ENCODE results near the gene MPPE1. TPM values are rescaled to one million over a fixed set of nuclear protein-coding genes. Genes with fewer than 3 reads are reported as not detected.

MPPE1 gene
- polyA plus RNA-seq, 3 donors = 53.4 to 96.8 (median 92.3) TPM

- Histone ChIP-seq H3K27ac (ENCODE audit: low read depth in 1 of 2, low read length in 2 of 2) (peak overlapping the region in 1 of 2 donors; percentile 48), H3K79me2 (ENCODE audit: insufficient read depth, low read length) (peaks cover 21% of the 10 kb centered on the region), H3K36me3 (replicated peaks in 1 of 2; ENCODE audit: control insufficient read depth in 1 of 2, insufficient read depth in 2 of 2, low read length in 2 of 2) (peaks cover 34 to 85% of the 10 kb centered on the region in 2 donors), H4K20me1 (ENCODE audit: insufficient read depth, low read length) (no peaks in the 10 kb centered on the region), H2AFZ (ENCODE audit: insufficient read depth, low read depth, low read length, poor library complexity, severe bottlenecking) (no peak overlapping the region), H3K9me3 (replicated peaks in 1 of 2; ENCODE audit: control insufficient read depth in 1 of 2, insufficient read depth in 1 of 2, low read length in 2 of 2) (no peaks in the 10 kb centered on the region), H3K4me1 (ENCODE audit: control insufficient read depth in 1 of 2, insufficient read depth in 2 of 2, low read length in 2 of 2) (peaks cover 3 to 11% of the 10 kb centered on the region in 2 donors), H3K4me2 (replicated peaks; ENCODE audit: extremely low read depth, low read length, poor library complexity, severe bottlenecking) (no peak overlapping the region), H3K4me3 (replicated peaks in 1 of 3; ENCODE audit: low read depth in 2 of 3, low read length in 3 of 3) (no peak overlapping the region), H3K27me3 (ENCODE audit: control insufficient read depth in 2 of 2, insufficient read depth in 2 of 2, low read length in 2 of 2) (no peaks in the 10 kb centered on the region), H3K9ac (ENCODE audit: insufficient read depth, low read length, poor library complexity, severe bottlenecking) (no peak overlapping the region)
- H3K4me3 Mint-ChIP-seq = no peak overlapping the region
- DNase-seq = no peak
- TF ChIP-seq CTCF (IDR thresholded peaks at IDR 0.05) = no peak
- 86% methylated on average over 2 of the region's 5 CpGs for WGBS (ENCODE audit: insufficient coverage)
- intact Hi-C loops (cut with micrococcal nuclease) = loop anchor here in 1 of 2 donors (10.0 kb wide), 1 partner anchor 47 kb away; the partner anchor contains the start of gene CHMP1B
- H3K27ac Mint-ChIP-seq = peak overlapping the region in 3 of 7 donors; percentile 4 to 67 (median 41)
- H3K36me3 Mint-ChIP-seq = peaks cover 57 to 83% of the 10 kb centered on the region in 2 donors
- no peaks in the 10 kb centered on the region for H3K9me3 Mint-ChIP-seq
- peaks cover 21% of the 10 kb centered on the region for H3K4me1 Mint-ChIP-seq
- no peaks in the 10 kb centered on the region for H3K27me3 Mint-ChIP-seq (ENCODE audit: low read depth in 3 of 3)
These were observed 6.2 kb downstream of the MPPE1 start for GRCh38 chr18:11901826-11902438.

GRCh38 chr18:11899063-11899462, 9.1 kb downstream of the MPPE1 start:
- Mint-ChIP-seq H3K27me3 (ENCODE audit: low read depth in 3 of 3) (no peaks in the 10 kb centered on the region), H3K9me3 (no peaks in the 10 kb centered on the region), H3K27ac (peak overlapping the region in 2 of 7 donors; percentile 37 to 52), H3K36me3 (peaks cover 59 to 82% of the 10 kb centered on the region in 2 donors), H3K4me3 (no peak overlapping the region), H3K4me1 (peaks cover 22% of the 10 kb centered on the region)
- no peak for DNase-seq
- Histone ChIP-seq H3K27me3 (ENCODE audit: control insufficient read depth in 2 of 2, insufficient read depth in 2 of 2, low read length in 2 of 2) (no peaks in the 10 kb centered on the region), H3K9ac (ENCODE audit: insufficient read depth, low read length, poor library complexity, severe bottlenecking) (no peak overlapping the region), H3K36me3 (replicated peaks in 1 of 2; ENCODE audit: control insufficient read depth in 1 of 2, insufficient read depth in 2 of 2, low read length in 2 of 2) (peaks cover 27 to 84% of the 10 kb centered on the region in 2 donors), H3K4me3 (replicated peaks in 1 of 3; ENCODE audit: low read depth in 2 of 3, low read length in 3 of 3) (no peak overlapping the region), H3K4me2 (replicated peaks; ENCODE audit: extremely low read depth, low read length, poor library complexity, severe bottlenecking) (no peak overlapping the region), H3K9me3 (replicated peaks in 1 of 2; ENCODE audit: control insufficient read depth in 1 of 2, insufficient read depth in 1 of 2, low read length in 2 of 2) (no peaks in the 10 kb centered on the region), H2AFZ (ENCODE audit: insufficient read depth, low read depth, low read length, poor library complexity, severe bottlenecking) (no peak overlapping the region), H3K79me2 (ENCODE audit: insufficient read depth, low read length) (peaks cover 6% of the 10 kb centered on the region), H4K20me1 (ENCODE audit: insufficient read depth, low read length) (no peaks in the 10 kb centered on the region), H3K4me1 (ENCODE audit: control insufficient read depth in 1 of 2, insufficient read depth in 2 of 2, low read length in 2 of 2) (peaks cover 5 to 15% of the 10 kb centered on the region in 2 donors), H3K27ac (ENCODE audit: low read depth in 1 of 2, low read length in 2 of 2) (peak overlapping the region in 1 of 2 donors; percentile 26)
- no peak for TF ChIP-seq CTCF (IDR thresholded peaks at IDR 0.05)
- intact Hi-C loops (cut with micrococcal nuclease) = no loop called here
- WGBS (ENCODE audit: insufficient coverage) = no CpG with 5 or more reads among the region's 3 CpGs

All from CD14-positive monocyte (primary cell).